ENCODE results near the gene ZDHHC7.

ZDHHC7 gene

DNA sequence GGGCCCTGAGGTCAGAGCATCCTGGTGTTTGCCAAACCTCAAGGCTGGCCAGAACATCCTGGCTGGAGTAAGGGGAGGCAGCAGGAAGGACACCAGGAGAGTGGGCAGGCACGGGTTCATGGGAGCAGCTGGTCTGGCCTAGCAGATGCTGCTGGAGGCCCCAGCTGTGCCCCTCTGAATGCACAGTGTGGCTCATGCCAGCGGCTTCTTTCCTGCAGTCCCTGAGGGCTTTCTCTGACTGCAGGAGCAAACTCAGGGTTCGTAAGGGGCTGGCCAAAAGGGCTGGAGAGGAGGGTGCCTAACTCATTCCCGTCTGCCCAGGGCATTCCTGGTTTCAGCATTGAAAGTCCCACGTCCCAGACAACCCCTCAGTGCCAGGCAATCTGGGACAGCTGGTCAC, 78.7 kb downstream of the ZDHHC7 start:
- DNase-seq: no peak

DNA sequence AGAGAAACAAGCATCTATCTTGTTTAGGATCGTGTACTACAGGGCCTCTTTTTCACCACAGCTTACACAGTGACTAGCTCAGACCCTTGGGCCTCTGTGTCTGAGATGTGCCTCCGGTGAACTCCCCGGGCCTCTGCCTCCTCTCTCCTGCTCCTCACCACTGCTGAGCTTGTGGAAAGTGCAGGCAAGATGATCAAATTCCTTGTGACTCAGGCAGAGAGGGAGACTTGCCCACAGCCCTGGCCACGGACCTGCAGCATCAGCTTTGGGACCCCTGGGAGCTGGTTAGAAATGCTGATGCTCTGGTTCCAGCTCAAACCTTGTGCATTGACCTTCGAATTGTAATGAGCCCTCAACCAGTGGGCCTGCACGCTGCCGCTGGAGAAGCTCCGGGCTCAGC, 79.8 kb downstream of the ZDHHC7 start:
- DNase-seq: no peak

- DNase-seq: no peak
These were observed 80.2 kb downstream of the ZDHHC7 start for GRCh38 chr16:84931107-84931494.

DNA sequence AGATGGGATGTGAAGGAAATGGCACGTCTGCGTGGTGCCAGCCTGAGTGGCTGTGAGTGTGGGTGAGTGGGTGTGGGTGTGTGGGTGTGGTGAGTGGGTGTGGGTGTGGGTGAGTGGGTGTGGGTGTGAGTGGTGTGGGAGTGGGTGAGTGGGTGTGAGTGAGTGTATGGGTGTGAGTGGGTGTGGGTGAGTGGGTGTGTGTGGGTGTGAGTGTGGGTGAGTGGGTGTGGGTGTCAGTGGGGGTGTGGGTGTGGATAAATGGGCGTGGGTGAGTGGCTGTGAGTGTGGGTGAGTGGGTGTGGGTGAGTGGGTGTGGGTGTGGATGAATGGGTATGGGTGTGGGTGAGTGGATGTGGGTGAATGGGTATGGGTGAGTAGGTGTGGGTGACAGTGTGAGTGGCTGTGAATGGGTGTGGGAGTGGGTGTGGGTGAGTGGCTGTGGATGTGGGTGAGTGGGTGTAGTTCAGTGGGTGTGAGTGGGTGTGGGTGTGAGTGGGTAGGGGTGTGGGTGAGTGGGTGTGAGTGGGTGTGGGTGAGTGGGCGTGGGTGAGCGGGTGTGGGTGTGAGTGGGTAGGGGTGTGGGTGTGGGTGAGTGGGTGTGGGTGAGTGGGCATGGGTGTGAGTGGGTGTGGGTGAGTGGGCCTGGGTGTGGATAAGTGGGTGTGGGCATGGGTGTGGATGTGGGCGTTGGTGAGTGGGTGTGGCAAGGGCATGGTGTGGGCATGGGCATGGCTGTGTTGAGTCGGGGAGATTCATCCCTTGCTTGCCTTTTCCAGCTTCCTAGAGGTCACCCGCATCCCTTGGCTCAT, 80.8 kb downstream of the ZDHHC7 start:
- DNase-seq: no peak

DNA sequence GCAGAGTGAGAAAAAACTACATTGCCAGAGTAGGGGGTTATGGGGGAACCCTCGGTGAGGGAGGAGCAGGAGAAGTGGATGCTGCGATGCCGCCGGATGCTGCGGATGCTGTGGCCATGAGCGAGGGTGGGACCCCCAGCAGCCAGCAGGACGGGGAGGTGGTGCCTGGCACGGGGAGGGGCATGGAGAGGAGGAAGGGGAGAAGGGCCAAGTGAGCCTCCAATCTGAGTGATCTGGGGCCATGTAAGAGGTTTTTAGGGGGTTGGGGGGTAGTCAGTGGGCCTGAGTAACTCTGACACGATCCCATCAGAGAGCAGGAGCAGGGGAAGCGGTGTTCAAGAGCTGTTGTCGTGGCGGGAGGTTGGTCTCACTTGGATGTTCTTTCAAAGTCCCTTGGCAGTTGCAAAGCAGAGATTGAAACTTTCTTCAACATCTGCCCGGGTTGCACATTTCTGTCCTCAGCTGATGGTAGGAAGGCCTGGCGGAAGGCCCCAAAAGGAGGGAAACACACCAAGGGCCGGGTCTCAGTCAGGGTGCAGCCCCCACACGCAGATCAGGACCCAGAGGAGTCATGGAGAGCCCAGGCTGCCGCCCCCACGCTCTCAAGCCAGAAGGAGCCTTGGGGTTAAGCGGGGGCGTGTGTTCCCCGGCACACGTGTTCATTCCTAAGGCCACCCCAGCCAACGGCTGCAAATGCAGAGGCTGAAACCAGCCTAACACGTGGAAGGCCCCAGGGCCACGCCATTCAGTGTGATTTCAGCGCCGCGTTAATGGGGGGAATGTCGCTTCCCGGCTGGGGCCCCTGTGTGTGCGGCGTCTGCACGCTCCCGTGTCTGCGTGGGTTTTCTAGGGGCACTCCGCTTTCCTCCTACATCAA, 81.7 kb downstream of the ZDHHC7 start:
- no peak for DNase-seq

- no peak for DNase-seq
These were observed 82.5 kb downstream of the ZDHHC7 start for GRCh38 chr16:84928679-84929420.

DNA sequence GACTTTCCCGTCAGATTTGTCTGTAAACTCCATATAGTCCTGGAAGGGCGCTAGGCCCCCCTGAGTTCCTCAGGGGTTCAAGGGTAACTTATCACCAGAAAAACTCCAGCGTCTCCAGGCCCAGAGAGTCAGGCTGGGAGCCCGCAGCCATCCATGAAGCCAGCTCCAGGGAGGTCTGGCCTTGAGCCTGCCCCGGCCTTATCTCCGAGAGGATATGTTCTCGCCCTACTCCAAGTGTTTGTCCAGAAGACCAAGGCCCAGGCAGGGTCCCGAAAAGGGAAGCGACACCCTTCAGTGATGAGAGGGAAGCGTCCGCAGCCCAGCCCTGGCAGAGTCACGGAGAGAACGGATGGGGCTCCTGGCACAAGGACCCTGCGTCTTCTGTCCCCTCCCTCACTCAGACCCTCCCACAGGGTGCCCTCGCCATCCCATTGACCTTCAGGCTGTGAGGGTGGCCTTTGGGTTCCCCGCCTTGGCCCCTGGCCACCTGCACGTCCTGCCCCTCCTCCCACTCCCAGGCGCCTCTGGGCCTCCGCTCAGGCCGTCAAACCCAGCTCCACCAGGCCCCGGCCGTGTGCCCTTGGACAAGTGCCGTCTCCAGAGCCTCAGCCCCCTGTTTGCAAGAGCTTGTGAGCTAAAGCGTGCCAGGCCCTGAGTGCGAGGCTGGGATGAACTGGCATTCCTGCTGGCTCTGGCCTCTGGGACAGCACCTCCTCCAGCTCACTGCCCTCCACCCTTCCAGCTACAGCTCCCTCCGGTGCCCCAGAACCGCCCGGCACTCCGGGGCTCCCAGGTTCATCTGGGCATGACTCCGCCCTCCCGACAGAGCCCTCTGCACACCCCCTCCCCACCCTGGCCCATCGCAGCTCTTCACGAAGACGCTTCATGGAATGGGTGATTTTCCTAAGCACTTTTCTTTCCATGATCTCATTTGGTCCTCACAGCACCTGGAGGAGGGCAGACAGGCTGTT, 83.4 kb downstream of the ZDHHC7 start:
- DNase-seq: no peak

DNA sequence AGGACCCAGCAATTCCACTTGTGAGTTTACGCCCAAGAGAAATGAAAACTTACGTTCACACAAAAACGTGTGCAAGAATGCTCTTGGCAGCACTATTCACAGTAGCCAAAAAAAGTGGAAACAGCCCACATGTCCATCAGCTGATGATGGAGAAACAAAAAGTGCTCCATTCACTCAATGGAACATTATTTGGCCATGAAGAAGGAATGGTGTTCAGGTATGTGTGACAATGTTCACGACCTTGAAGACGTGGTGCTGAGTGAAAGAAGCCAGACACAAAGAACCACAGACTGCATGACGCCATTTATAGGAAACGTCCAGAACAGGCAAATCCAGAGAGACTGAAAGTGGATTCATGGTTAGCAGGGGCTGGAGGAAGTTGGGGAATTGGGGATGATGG, 84.9 kb downstream of the ZDHHC7 start:
- DNase-seq: no peak

DNA sequence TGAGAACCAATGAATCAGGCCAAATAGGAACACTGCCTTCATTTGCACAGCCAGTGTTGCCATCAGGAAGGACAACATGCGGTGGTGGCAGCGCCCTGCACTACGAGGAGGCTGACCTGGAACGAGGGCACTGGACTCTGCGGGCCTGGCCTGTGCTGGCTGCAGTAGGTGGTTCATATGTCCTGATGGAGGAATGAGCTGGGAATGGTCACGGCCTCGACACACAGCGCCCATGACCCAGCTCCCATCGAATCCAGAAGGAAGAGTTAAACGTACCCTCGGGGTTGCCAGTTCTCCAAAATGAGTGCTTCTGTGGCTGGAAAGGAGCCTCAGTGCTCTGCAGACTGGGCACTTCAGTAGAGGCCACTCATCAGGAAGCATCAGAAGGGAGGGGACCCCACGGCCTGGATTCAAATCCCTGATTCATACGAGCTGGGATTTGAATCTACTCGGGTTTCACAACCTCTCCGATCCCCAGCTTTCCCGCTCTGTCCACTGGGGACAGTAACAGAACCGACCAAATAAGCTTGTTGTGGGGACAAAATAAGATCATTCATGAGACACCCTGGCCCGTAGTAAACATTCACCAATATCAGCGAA, 85.5 kb downstream of the ZDHHC7 start:
- DNase-seq: no peak

DNA sequence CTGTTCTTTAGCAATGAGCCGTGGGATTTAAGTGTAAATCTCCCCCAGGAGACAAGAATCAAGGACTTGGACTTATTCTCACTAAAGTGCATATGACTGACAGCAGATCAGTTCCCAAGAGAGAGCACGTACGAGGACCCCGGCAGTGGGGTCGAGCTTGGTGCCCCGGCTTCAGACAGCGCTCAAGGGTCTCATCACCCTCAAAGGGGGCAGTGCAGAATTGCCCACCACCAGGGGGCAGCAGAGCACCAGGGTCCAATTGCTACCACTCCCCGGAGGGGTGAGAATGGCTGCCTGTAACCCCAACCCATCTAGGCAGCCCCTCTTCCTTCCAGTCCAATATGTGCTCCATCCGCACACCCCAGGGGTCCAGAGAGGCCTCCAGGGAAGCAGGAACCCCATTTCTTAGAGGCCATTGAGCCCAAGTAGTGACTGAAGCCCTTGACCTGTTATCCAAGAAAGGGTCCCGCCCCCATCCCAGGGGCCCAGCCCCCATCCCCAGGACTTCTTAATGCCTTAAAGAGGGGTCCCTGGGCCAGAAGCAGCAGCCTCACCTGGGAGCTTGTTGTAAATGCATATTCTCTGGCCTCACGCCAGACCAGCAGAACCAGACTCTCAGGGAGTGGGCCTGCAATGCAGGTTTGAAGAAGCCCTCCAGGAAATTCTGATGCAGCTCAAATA, 86.1 kb downstream of the ZDHHC7 start:
- no peak for DNase-seq

- DNase-seq: no peak
These were observed 86.8 kb downstream of the ZDHHC7 start for GRCh38 chr16:84924331-84925091.

Data from NCI-H774 (cell line).